PC-3 (cell line): ENCODE data around the gene PM20D1. TPM values are rescaled to one million over a fixed set of nuclear protein-coding genes. Genes with fewer than 3 reads are reported as not detected.

Source experiments
- ATAC-seq: fragments of 200-7000 bp; cut with Tn5 transposase; 2 replicates; pipeline ENCODE4 v1.9.1; 2020; ENCODE audit warnings: mild to moderate bottlenecking, moderate library complexity
- BruUV-seq: library from RNA; stranded (reverse); fragments of 400-500 nt; replicated peaks from 2 replicates; lab custom pipeline; 2021; lab: Mats Ljungman, UMichigan
- CTCF ChIA-PET: fragments of 300-600 bp; sonication (Branson Sonifier 250); formaldehyde crosslinking; loops from one replicate; lab custom pipeline; 2022; ENCODE audit warnings: antibody characterized with exemption; lab: Charles Lee
- POLR2A ChIA-PET: fragments of 300-600 bp; sonication (Branson Sonifier 250); formaldehyde crosslinking; loops from one replicate; lab custom pipeline; 2022; ENCODE audit warnings: antibody characterized with exemption; ENCODE audit not compliant: unreplicated experiment; lab: Charles Lee
- DNase-seq: peaks from one replicate; pipeline ENCODE4 v3.0.0-alpha.2; 2015
- H2AFZ ChIP-seq: fragments of 300-600 bp; sonication (generic); 2 replicates; pipeline ENCODE4 v1.6.0; 2016; ENCODE audit warnings: antibody characterized with exemption, low read length
- H3F3A ChIP-seq: fragments of 300-600 bp; sonication (generic); one replicate; pipeline ENCODE4 v1.6.0; 2017; ENCODE audit warnings: antibody characterized with exemption, low read length, control low read depth, mild to moderate bottlenecking; ENCODE audit not compliant: unreplicated experiment
- H3K27ac ChIP-seq: fragments of 300-600 bp; sonication (generic); 2 replicates; pipeline ENCODE4 v1.5.1; 2016; ENCODE audit warnings: mild to moderate bottlenecking, low read length
- H3K27me3 ChIP-seq: fragments of 300-600 bp; sonication (generic); 2 replicates; pipeline ENCODE4 v1.6.1; 2016; ENCODE audit warnings: low read length, mixed read lengths
- H3K36me3 ChIP-seq: fragments of 300-600 bp; sonication (generic); 2 replicates; pipeline ENCODE4 v1.6.1; 2016; ENCODE audit warnings: low read depth, mixed run types, low read length, mixed read lengths
- H3K4me1 ChIP-seq: fragments of 300-600 bp; sonication (generic); 2 replicates; pipeline ENCODE4 v1.5.1; 2016; ENCODE audit warnings: low read length; ENCODE audit not compliant: insufficient read depth
- H3K4me2 ChIP-seq: fragments of 300-600 bp; sonication (generic); 2 replicates; pipeline ENCODE4 v1.6.0; 2016; ENCODE audit warnings: low read length
- H3K4me3 ChIP-seq: fragments of 300-600 bp; sonication (generic); 2 replicates; pipeline ENCODE4 v1.5.1; 2016; ENCODE audit warnings: mild to moderate bottlenecking, low read length, mixed read lengths
- H3K79me2 ChIP-seq: fragments of 300-600 bp; sonication (generic); 2 replicates; pipeline ENCODE4 v1.6.1; 2017; ENCODE audit warnings: low read length, mixed read lengths
- H3K9ac ChIP-seq: fragments of 300-600 bp; sonication (generic); 2 replicates; pipeline ENCODE4 v1.6.0; 2016; ENCODE audit warnings: mild to moderate bottlenecking, low read length
- H3K9me2 ChIP-seq: fragments of 300-600 bp; sonication (generic); replicated peaks from 2 replicates; pipeline ENCODE4 v1.6.1; 2016; ENCODE audit warnings: mixed run types, low read length, mixed read lengths
- H3K9me3 ChIP-seq: fragments of 300-600 bp; sonication (generic); 2 replicates; pipeline ENCODE4 v1.6.1; 2016; ENCODE audit warnings: low read length, mixed read lengths
- H4K20me1 ChIP-seq: fragments of 300-600 bp; sonication (generic); 2 replicates; pipeline ENCODE4 v1.6.1; 2016; ENCODE audit warnings: low read length, mixed read lengths
- EZH2 ChIP-seq: fragments of 300-600 bp; sonication (generic); IDR thresholded peaks from one replicate; pipeline ENCODE4 v1.6.1; 2017; ENCODE audit warnings: antibody characterized with exemption, mild to moderate bottlenecking, low read length; ENCODE audit not compliant: unreplicated experiment
- EZH2phosphoT487 ChIP-seq: fragments of 300-600 bp; sonication (generic); IDR thresholded peaks from 2 replicates; pipeline ENCODE4 v1.6.1; 2018; ENCODE audit warnings: mild to moderate bottlenecking, antibody characterized with exemption, low read length, borderline replicate concordance
- intact Hi-C: fragments of 100-400 bp; cut with micrococcal nuclease; formaldehyde crosslinking; loops from 2 replicates; pipeline ENCODE4 v1.9.0; 2023
- total RNA-seq: library from RNA; depleted of rRNA; stranded (reverse); fragments of >200 nt; gene quantifications from 2 replicates; pipeline ENCODE4 v1.2.3, GENCODE V29; 2014
- TF ChIP-seq, protein P1 (sequence below): fragments of 300-600 bp; sonication (generic); conservative IDR thresholded peaks from 2 replicates; pipeline ENCODE4 v1.5.1; 2017; ENCODE audit warnings: antibody characterized with exemption, low read depth, mild to moderate bottlenecking, low read length

The PM20D1 gene
- total RNA-seq, 1 experiment from 2014 or later, result not detected

DNA sequence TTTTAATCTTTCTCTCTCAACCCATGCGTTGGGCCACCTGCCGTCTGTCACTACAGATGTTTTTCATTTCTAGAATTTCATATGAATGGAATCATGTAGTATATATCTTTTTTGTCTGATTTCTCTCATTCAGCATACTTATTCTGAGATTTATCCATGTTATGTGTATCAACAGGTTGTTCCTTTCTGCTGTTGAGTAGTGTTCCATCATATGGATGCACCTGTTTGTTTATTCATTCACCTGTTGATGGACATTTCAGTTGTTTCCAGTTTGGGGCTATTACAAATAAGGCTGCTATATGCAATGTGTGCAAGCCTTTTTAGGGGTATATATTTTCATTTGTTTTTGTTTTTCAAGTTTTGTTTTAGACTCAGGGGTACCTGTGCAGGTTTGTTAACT lies 27.5 kb downstream of the PM20D1 start:
- POLR2A ChIA-PET, result no interaction called here
- Histone ChIP-seq H3K4me3 (no peak overlapping the region), H2AFZ (no peak overlapping the region), H3F3A (no peaks in the 10 kb centered on the region), H3K4me2 (no peak overlapping the region), H3K27me3 (peaks cover 14% of the 10 kb centered on the region), H3K9me2 (no peaks in the 10 kb centered on the region), H3K36me3 (no peaks in the 10 kb centered on the region), H4K20me1 (no peaks in the 10 kb centered on the region), H3K4me1 (no peaks in the 10 kb centered on the region), H3K9ac (no peak overlapping the region), H3K9me3 (no peaks in the 10 kb centered on the region), H3K79me2 (peaks cover 4% of the 10 kb centered on the region; the same call in 1 of the 2 replicates), H3K27ac (no peak overlapping the region)
- no TSS peak for BruUV-seq
- no peak for DNase-seq
- no peak for ATAC-seq
- CTCF ChIA-PET, result no interaction called here
- intact Hi-C loops, result no loop called here
- TF ChIP-seq EZH2phosphoT487, result no peak
- TF ChIP-seq, protein P1, sequence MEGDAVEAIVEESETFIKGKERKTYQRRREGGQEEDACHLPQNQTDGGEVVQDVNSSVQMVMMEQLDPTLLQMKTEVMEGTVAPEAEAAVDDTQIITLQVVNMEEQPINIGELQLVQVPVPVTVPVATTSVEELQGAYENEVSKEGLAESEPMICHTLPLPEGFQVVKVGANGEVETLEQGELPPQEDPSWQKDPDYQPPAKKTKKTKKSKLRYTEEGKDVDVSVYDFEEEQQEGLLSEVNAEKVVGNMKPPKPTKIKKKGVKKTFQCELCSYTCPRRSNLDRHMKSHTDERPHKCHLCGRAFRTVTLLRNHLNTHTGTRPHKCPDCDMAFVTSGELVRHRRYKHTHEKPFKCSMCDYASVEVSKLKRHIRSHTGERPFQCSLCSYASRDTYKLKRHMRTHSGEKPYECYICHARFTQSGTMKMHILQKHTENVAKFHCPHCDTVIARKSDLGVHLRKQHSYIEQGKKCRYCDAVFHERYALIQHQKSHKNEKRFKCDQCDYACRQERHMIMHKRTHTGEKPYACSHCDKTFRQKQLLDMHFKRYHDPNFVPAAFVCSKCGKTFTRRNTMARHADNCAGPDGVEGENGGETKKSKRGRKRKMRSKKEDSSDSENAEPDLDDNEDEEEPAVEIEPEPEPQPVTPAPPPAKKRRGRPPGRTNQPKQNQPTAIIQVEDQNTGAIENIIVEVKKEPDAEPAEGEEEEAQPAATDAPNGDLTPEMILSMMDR, result no peak
- no peak for TF ChIP-seq EZH2

DNA sequence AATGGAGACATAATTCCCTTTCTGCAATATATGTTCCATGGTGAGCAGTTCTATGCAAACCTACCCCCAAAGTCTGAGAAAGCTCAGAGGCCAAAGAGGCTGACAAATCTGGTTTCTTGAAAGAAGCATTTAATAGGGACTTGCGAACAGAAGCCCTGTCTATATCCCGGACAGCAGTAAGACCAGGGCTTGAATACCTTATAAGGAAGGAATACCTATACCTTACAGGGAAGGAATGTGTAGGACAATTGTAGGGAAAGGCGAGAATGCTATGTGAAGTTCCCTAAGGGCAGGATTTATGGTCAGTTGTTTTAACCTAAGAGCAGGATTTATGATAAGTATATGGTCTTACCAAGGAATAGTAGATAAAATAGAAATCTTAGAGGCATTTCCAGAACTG lies 31.9 kb downstream of the PM20D1 start:
- H3K9ac ChIP-seq, result no peak overlapping the region
- no peak overlapping the region for H3K4me3 ChIP-seq
- ChIA-PET CTCF (no interaction called here), POLR2A (no interaction called here)
- H3K79me2 ChIP-seq, result peaks cover 10% of the 10 kb centered on the region
- H3K27me3 ChIP-seq, result no peaks in the 10 kb centered on the region
- H3K36me3 ChIP-seq, result no peaks in the 10 kb centered on the region
- H3K9me2 ChIP-seq, result no peaks in the 10 kb centered on the region
- peaks cover 7% of the 10 kb centered on the region for H3K4me1 ChIP-seq
- no peaks in the 10 kb centered on the region for H3K9me3 ChIP-seq
- no peak overlapping the region for H3K4me2 ChIP-seq
- DNase-seq, result no peak
- H3K27ac ChIP-seq, result no peak overlapping the region
- H4K20me1 ChIP-seq, result no peaks in the 10 kb centered on the region
- no peaks in the 10 kb centered on the region for H3F3A ChIP-seq
- intact Hi-C loops, result no loop called here
- no peak overlapping the region for H2AFZ ChIP-seq
- ATAC-seq, result no peak
- BruUV-seq, result no TSS peak
- TF ChIP-seq EZH2, result no peak
- TF ChIP-seq, protein P1, result no peak
- TF ChIP-seq EZH2phosphoT487, result no peak

DNA sequence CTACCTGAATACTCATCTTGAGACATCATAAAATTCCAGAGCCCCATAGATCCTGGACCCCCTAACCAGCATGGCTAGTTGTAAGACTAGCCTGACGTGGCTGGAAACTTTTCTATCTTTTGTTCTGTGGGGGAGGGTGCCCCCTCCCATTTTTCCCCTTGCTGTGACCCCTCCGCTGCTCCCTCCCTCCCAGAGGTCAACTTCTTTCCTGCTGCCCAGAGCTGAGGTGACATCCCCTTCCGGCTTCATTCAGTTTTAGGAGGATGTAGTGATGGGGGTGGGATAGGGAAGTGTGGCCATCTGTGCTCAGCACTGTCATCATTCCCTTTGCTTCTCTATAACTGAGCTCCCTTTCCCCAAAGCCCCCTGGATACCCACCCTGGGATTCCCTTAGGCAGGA lies 32.6 kb downstream of the PM20D1 start:
- Histone ChIP-seq H3K9me3 (no peaks in the 10 kb centered on the region), H2AFZ (no peak overlapping the region), H3K4me3 (no peak overlapping the region), H3K4me1 (peaks cover 7% of the 10 kb centered on the region), H3K9ac (no peak overlapping the region), H3K79me2 (peaks cover 15% of the 10 kb centered on the region), H3F3A (no peaks in the 10 kb centered on the region), H3K9me2 (no peaks in the 10 kb centered on the region), H3K4me2 (no peak overlapping the region), H3K27ac (no peak overlapping the region), H4K20me1 (no peaks in the 10 kb centered on the region), H3K27me3 (no peaks in the 10 kb centered on the region), H3K36me3 (no peaks in the 10 kb centered on the region)
- TF ChIP-seq, protein P1, result no peak
- TF ChIP-seq EZH2phosphoT487 (no peak), EZH2 (no peak)
- ChIA-PET POLR2A (no interaction called here), CTCF (no interaction called here)
- DNase-seq, result no peak
- no TSS peak for BruUV-seq
- ATAC-seq, result no peak
- intact Hi-C loops, result no loop called here
